Activated T-helper 2 cell treated with anti-CD3 and anti-CD28 coated beads, Interferon-gamma antibody, Interleukin-2, Interleukin-4, amounts not matched to agents 10 μg/mL and 5 μg/mL and 100 μg/mL, durations not matched to agents 14 hours and 24 hours and 36 hours (primary cell): ENCODE data around the gene CFAP73. TPM values are rescaled to one million over a fixed set of nuclear protein-coding genes. Genes with fewer than 3 reads are reported as not detected.

Source experiments
- DNase-seq: peaks from one replicate; pipeline ENCODE4 v3.0.0; 2021; ENCODE audit warnings: low spot score
- H3K27ac Mint-ChIP-seq: one replicate; pipeline ENCODE4 v1.8.0; 2021; ENCODE audit warnings: mixed read lengths
- H3K27me3 Mint-ChIP-seq: one replicate; pipeline ENCODE4 v1.8.0; 2021; ENCODE audit warnings: low read depth, mixed read lengths
- H3K36me3 Mint-ChIP-seq: one replicate; pipeline ENCODE4 v1.8.0; 2021; ENCODE audit warnings: low read depth, mixed read lengths
- H3K4me1 Mint-ChIP-seq: one replicate; pipeline ENCODE4 v1.8.0; 2021; ENCODE audit warnings: low read depth, mixed read lengths
- H3K4me3 Mint-ChIP-seq: one replicate; pipeline ENCODE4 v1.8.0; 2021; ENCODE audit warnings: low read depth, mild to moderate bottlenecking, moderate library complexity, mixed read lengths
- H3K9me3 Mint-ChIP-seq: one replicate; pipeline ENCODE4 v1.8.0; 2021; ENCODE audit warnings: mixed read lengths
- intact Hi-C: fragments of 100-400 bp; cut with micrococcal nuclease; formaldehyde crosslinking; loops from one replicate; pipeline ENCODE4 v1.15.1; 2023
- total RNA-seq: library from RNA; stranded (reverse); gene quantifications from 2 replicates; pipeline ENCODE4 v1.2.3, GENCODE V29; 2022

CFAP73 gene
- 0.14 TPM in 1 of 2 replicates, not detected in the other for total RNA-seq

DNA sequence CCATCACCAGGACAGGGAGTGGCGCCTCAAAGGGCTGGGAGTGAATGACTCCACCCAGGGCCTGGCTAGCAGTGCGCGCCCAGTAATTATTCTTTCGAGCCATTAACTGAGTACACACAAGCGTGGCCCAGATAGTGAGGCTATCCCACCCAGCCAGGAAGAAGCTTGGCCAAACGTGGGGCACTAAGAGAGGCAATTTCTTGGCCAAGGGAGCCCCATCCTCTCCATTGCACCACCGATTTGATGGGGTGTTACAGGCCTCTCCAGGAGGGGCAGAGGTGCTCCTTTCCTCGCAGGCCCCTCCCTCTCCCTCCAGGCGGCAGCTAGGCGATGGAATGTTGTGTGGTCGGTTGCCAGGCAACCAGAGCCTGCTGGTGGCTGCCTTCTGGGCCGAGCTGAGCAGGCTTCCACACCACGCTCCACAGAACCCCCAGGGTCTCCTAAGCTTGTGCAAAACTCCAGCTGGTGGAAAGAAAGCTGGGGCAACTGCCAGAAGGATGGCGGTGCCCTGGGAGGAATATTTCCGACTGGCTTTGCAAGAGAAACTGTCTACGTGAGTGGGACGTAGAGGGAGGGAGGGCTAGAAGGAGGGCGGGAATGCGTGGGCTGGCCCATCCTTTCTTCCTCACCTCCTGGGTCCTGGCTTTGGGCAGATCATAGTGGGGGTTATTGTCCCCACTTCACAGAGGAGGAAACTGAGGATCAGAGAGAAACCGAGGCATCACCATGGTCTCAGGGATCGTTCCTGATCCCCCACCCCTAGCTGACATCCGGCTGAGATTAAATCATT, at the start of gene CFAP73:
Gene CFAP73, plus strand, starts transcription at position 364 of the 790 bp plus-strand sequence. Its CDS starts 134 bp downstream, at position 498.
- no peak within 1 kb of the TSS for H3K27ac Mint-ChIP-seq
- H3K4me3 Mint-ChIP-seq: no peak within 1 kb of the TSS
- intact Hi-C loops: loop anchor here (5.0 kb wide), 2 partner anchors 52 to 157 kb away; no protein-coding TSS in a partner anchor
- H3K27me3 Mint-ChIP-seq: peaks cover 28% of the 10 kb centered on the region
- no peak for DNase-seq
- H3K4me1 Mint-ChIP-seq: peaks cover 11% of the 10 kb centered on the region
- H3K9me3 Mint-ChIP-seq: no peaks in the 10 kb centered on the region
- H3K36me3 Mint-ChIP-seq: no peaks in the 10 kb centered on the region

- Mint-ChIP-seq H3K27ac (no peak overlapping the region), H3K36me3 (no peaks in the 10 kb centered on the region), H3K4me1 (peaks cover 2% of the 10 kb centered on the region), H3K9me3 (no peaks in the 10 kb centered on the region), H3K4me3 (no peak overlapping the region), H3K27me3 (no peaks in the 10 kb centered on the region)
- DNase-seq: no peak
- intact Hi-C loops: loop anchor here (2.0 to 5.0 kb wide), 2 partner anchors 51 to 53 kb away; no protein-coding TSS in a partner anchor
Observed at GRCh38 chr12:113099764-113100163, 49.8 kb upstream of the CFAP73 start.

DNA sequence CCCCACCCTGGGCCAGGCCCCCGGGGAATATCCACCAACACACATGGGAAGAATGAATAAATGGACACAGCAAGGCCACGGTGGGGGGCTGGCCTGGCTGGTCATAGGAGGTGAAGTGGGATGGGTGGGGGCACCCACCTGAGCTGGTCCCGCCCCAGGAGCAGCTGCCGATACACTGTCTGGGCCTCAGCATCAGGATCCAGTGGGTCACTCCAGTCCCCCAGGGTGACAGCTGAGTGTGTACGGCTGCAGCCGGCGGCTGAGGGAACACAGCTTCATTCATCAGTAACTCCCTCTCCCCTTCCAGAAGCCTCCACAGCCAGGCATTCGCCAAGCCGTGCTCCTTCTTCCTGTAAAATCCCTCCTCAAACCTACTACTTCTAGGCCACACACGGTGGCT, 47.8 kb upstream of the CFAP73 start:
- no peaks in the 10 kb centered on the region for H3K36me3 Mint-ChIP-seq
- no peaks in the 10 kb centered on the region for H3K27me3 Mint-ChIP-seq
- intact Hi-C loops: no loop called here
- H3K27ac Mint-ChIP-seq: no peak overlapping the region
- H3K9me3 Mint-ChIP-seq: no peaks in the 10 kb centered on the region
- H3K4me1 Mint-ChIP-seq: peaks cover 2% of the 10 kb centered on the region
- DNase-seq: no peak
- H3K4me3 Mint-ChIP-seq: no peak overlapping the region

- no peaks in the 10 kb centered on the region for H3K9me3 Mint-ChIP-seq
- no peaks in the 10 kb centered on the region for H3K36me3 Mint-ChIP-seq
- no peak for DNase-seq
- no peak overlapping the region for H3K4me3 Mint-ChIP-seq
- intact Hi-C loops: no loop called here
- peaks cover 2% of the 10 kb centered on the region for H3K4me1 Mint-ChIP-seq
- H3K27me3 Mint-ChIP-seq: no peaks in the 10 kb centered on the region
- H3K27ac Mint-ChIP-seq: no peak overlapping the region
Observed at GRCh38 chr12:113102811-113103210, 46.7 kb upstream of the CFAP73 start.

- DNase-seq: peak; percentile 36
- no peak overlapping the region for H3K27ac Mint-ChIP-seq
- no peaks in the 10 kb centered on the region for H3K27me3 Mint-ChIP-seq
- no peaks in the 10 kb centered on the region for H3K36me3 Mint-ChIP-seq
- no peaks in the 10 kb centered on the region for H3K9me3 Mint-ChIP-seq
- H3K4me1 Mint-ChIP-seq: no peaks in the 10 kb centered on the region
- H3K4me3 Mint-ChIP-seq: peak overlapping the region; percentile 57
- intact Hi-C loops: no loop called here
Observed at GRCh38 chr12:113103756-113104450, 45.6 kb upstream of the CFAP73 start.

- no peaks in the 10 kb centered on the region for H3K27me3 Mint-ChIP-seq
- no peaks in the 10 kb centered on the region for H3K9me3 Mint-ChIP-seq
- intact Hi-C loops: no loop called here
- no peak overlapping the region for H3K27ac Mint-ChIP-seq
- no peaks in the 10 kb centered on the region for H3K36me3 Mint-ChIP-seq
- H3K4me3 Mint-ChIP-seq: no peak overlapping the region
- DNase-seq: no peak
- no peaks in the 10 kb centered on the region for H3K4me1 Mint-ChIP-seq
Observed at GRCh38 chr12:113104953-113105510, 44.5 kb upstream of the CFAP73 start.

DNA sequence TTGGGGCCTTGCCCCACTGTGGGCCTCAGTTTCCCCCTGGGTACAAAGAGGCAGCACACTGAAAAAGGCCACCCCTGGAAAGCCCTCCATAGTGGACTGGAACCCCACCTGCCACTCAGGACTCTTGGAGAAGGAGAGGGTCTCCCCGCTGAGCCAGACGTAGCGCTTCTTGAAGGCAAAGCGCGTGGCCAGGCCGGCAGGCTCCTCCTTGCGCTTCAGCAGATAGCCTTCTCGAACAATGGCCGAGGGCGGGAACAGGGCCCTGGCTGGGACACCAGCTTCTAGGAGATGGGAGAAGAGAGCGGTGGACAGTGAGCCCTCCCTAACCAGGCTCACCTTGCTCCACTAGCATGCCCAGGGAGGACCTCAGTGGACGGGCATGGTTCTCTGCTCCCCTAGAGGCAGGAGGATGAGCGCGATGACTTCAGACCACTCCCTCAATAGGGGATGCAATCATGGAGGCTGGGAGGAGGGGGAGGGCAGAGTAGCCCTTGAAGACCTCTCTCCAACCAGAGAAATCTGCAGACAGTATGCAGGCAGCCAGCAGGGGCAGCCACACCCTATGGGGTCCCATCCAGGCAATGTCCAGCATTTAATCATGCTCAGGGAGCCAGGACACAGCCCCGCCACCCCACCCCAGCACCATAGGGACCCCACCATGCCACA, 43.8 kb upstream of the CFAP73 start:
- H3K36me3 Mint-ChIP-seq: no peaks in the 10 kb centered on the region
- H3K27ac Mint-ChIP-seq: no peak overlapping the region
- no peaks in the 10 kb centered on the region for H3K4me1 Mint-ChIP-seq
- no peak for DNase-seq
- no peak overlapping the region for H3K4me3 Mint-ChIP-seq
- H3K27me3 Mint-ChIP-seq: no peaks in the 10 kb centered on the region
- intact Hi-C loops: no loop called here
- H3K9me3 Mint-ChIP-seq: no peaks in the 10 kb centered on the region

DNA sequence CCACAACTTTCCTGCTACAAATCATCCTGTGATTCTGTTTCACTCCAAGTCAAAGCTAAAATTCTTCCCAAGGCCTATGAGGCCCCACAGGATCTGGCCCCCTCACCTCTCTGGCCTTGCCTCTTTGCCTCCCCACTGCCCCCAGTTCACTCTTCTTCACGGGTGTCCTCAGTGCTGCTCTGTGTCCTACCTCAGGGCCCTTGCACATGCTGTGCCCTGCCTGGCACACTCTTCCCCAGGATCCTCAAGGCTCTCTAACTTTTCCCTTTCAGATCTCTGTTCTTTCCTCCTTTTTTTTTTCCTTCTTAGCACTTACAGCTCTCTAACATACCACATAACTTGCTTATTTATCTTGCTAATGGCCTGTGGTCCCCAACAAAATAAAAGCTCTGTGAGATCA, 43.2 kb upstream of the CFAP73 start:
- intact Hi-C loops: no loop called here

DNA sequence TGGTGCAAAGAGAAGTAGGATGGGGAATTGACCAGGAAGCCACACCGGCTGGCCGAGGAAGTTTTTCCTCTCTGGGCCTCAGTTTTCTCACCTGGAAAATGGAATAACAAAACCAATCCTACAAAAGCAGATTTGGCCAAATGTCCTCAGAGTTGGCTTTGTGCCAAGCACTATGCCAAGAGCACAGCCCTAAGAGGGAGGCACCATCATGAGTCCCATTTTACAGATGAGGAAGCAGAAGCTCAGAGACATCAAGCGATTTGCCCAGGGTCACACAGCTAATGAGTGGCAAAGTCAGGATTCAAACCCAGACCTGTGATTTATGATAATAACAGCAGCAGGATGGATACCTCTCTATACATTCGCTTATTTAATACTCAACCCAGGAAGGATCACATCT, 41.2 kb upstream of the CFAP73 start:
- Mint-ChIP-seq H3K27ac (no peak overlapping the region), H3K27me3 (no peaks in the 10 kb centered on the region), H3K9me3 (no peaks in the 10 kb centered on the region), H3K4me1 (no peaks in the 10 kb centered on the region), H3K36me3 (no peaks in the 10 kb centered on the region), H3K4me3 (no peak overlapping the region)
- intact Hi-C loops: no loop called here
- DNase-seq: no peak

More for the DNA sequence above, 43.2 kb upstream of the CFAP73 start:
- Mint-ChIP-seq H3K4me1 (no peaks in the 10 kb centered on the region), H3K9me3 (no peaks in the 10 kb centered on the region), H3K4me3 (no peak overlapping the region), H3K27ac (no peak overlapping the region), H3K27me3 (no peaks in the 10 kb centered on the region), H3K36me3 (no peaks in the 10 kb centered on the region)
- no peak for DNase-seq

GRCh38 chr12:113109360-113109759, 40.2 kb upstream of the CFAP73 start:
- no peak for DNase-seq
- Mint-ChIP-seq H3K27ac (no peak overlapping the region), H3K27me3 (no peaks in the 10 kb centered on the region), H3K36me3 (no peaks in the 10 kb centered on the region), H3K9me3 (no peaks in the 10 kb centered on the region), H3K4me3 (no peak overlapping the region), H3K4me1 (no peaks in the 10 kb centered on the region)
- intact Hi-C loops: no loop called here

GRCh38 chr12:113109872-113110599, 39.5 kb upstream of the CFAP73 start:
- intact Hi-C loops: no loop called here
- no peak overlapping the region for H3K27ac Mint-ChIP-seq
- H3K4me3 Mint-ChIP-seq: no peak overlapping the region
- H3K9me3 Mint-ChIP-seq: no peaks in the 10 kb centered on the region
- H3K36me3 Mint-ChIP-seq: no peaks in the 10 kb centered on the region
- no peak for DNase-seq
- H3K27me3 Mint-ChIP-seq: no peaks in the 10 kb centered on the region
- no peaks in the 10 kb centered on the region for H3K4me1 Mint-ChIP-seq

DNA sequence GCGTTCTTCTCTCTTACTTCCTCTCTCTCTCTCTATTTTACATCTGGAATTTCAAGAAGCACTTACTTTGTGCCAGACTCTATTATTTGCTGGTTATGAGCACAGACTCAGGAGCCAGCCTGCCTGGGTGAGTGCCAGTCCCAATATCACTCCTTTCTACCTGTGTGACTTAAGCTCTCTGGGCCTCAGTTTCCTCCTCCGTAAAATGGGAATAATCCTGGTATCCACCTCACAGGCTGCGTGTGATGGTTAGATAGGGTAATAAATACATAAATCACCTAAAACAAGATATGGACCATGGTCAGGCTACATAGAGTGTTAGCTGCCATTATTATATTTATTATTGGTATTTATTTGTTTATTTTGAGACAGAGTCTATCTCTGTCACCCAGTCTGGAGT, 38.3 kb upstream of the CFAP73 start:
- Mint-ChIP-seq H3K4me3 (no peak overlapping the region), H3K4me1 (no peaks in the 10 kb centered on the region), H3K27me3 (no peaks in the 10 kb centered on the region), H3K36me3 (no peaks in the 10 kb centered on the region), H3K9me3 (no peaks in the 10 kb centered on the region), H3K27ac (no peak overlapping the region)
- intact Hi-C loops: no loop called here
- no peak for DNase-seq
